ENCODE data around the gene COX4I2. TPM values are rescaled to one million over a fixed set of nuclear protein-coding genes. Genes with fewer than 3 reads are reported as not detected.

The COX4I2 gene
- total and polyA plus RNA-seq, 4 donors = 0.35 to 0.81 (median 0.59) TPM; not detected in 1

DNA sequence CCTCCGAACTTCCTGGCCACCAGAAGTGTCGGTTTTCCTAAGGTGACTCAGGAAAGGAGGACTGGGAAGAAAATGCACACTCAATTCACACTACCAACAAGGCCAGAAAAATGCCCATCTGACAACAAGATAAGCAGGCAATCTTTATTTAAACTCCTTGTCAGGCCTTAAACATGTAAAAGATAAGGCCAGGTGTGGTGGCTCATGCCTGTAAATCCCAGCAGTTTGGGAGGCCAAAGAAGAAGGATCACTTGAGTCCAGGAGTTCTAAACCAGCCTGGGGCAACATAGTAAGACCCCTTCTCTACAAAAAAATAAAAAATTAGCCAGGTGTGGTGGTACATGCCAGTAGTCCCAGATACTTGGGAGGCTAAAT, 40.2 kb upstream of the COX4I2 start:
- TF ChIP-seq, protein P1, sequence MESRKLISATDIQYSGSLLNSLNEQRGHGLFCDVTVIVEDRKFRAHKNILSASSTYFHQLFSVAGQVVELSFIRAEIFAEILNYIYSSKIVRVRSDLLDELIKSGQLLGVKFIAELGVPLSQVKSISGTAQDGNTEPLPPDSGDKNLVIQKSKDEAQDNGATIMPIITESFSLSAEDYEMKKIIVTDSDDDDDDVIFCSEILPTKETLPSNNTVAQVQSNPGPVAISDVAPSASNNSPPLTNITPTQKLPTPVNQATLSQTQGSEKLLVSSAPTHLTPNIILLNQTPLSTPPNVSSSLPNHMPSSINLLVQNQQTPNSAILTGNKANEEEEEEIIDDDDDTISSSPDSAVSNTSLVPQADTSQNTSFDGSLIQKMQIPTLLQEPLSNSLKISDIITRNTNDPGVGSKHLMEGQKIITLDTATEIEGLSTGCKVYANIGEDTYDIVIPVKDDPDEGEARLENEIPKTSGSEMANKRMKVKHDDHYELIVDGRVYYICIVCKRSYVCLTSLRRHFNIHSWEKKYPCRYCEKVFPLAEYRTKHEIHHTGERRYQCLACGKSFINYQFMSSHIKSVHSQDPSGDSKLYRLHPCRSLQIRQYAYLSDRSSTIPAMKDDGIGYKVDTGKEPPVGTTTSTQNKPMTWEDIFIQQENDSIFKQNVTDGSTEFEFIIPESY (IDR thresholded peaks at IDR 0.05) = no peak
- Histone ChIP-seq H3K27ac (ENCODE audit: low read depth in 1 of 2, low read length in 2 of 2) (no peak overlapping the region), H3K4me1 (ENCODE audit: control insufficient read depth in 4 of 4, insufficient read depth in 4 of 4, low read length in 3 of 4) (peaks cover 8 to 21% (median 13%) of the 10 kb centered on the region in 4 donors), H3K27me3 (ENCODE audit: control insufficient read depth in 4 of 4, insufficient read depth in 4 of 4, low read length in 3 of 4) (no peaks in the 10 kb centered on the region), H3K9me3 (ENCODE audit: control insufficient read depth in 4 of 4, low read length in 3 of 4) (no peaks in the 10 kb centered on the region), H3K4me3 (ENCODE audit: low read depth in 1 of 3, low read length in 3 of 3) (no peak overlapping the region), H3K36me3 (ENCODE audit: control insufficient read depth in 4 of 4, insufficient read depth in 3 of 4, low read depth in 1 of 4, low read length in 3 of 4) (no peaks in the 10 kb centered on the region), H3K9ac (ENCODE audit: low read depth in 1 of 2, low read length in 2 of 2) (no peak overlapping the region)
- no peak for DNase-seq (ENCODE audit: low spot score)
- WGBS = 93% methylated on average over 2 of the region's 2 CpGs

DNA sequence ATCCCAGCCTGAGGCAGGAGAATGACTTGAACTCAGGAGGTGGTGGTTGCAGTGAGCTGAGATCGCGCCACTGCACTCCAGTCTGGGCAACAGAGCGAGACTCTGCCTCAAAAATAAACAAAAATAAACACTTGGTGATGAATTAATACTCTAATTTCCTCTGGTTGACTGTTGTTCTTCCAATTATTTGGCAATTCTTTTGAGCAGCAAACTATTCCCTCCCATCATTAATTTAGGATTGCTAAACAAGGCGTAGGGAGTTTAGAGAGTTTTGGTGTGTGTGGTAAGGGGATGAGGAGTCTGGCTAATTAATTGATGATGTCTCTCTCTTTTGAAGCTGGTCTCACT, 35.3 kb upstream of the COX4I2 start:
- Histone ChIP-seq H3K9me3 (ENCODE audit: control insufficient read depth in 4 of 4, low read length in 3 of 4) (no peaks in the 10 kb centered on the region), H3K4me1 (ENCODE audit: control insufficient read depth in 4 of 4, insufficient read depth in 4 of 4, low read length in 3 of 4) (peaks cover 0 to 23% (median 11%) of the 10 kb centered on the region in 4 donors), H3K27ac (ENCODE audit: low read depth in 1 of 2, low read length in 2 of 2) (peak overlapping the region; percentile 31 to 44), H3K4me3 (ENCODE audit: low read depth in 1 of 3, low read length in 3 of 3) (no peak overlapping the region), H3K27me3 (ENCODE audit: control insufficient read depth in 4 of 4, insufficient read depth in 4 of 4, low read length in 3 of 4) (no peaks in the 10 kb centered on the region), H3K36me3 (ENCODE audit: control insufficient read depth in 4 of 4, insufficient read depth in 3 of 4, low read depth in 1 of 4, low read length in 3 of 4) (peaks cover 0 to 1% (median 0%) of the 10 kb centered on the region in 4 donors), H3K9ac (ENCODE audit: low read depth in 1 of 2, low read length in 2 of 2) (no peak overlapping the region)
- DNase-seq (ENCODE audit: low spot score) = no peak
- 82% methylated on average over 4 of the region's 4 CpGs for WGBS
- TF ChIP-seq, protein P2, sequence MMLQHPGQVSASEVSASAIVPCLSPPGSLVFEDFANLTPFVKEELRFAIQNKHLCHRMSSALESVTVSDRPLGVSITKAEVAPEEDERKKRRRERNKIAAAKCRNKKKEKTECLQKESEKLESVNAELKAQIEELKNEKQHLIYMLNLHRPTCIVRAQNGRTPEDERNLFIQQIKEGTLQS (IDR thresholded peaks at IDR 0.05) = no peak

DNA sequence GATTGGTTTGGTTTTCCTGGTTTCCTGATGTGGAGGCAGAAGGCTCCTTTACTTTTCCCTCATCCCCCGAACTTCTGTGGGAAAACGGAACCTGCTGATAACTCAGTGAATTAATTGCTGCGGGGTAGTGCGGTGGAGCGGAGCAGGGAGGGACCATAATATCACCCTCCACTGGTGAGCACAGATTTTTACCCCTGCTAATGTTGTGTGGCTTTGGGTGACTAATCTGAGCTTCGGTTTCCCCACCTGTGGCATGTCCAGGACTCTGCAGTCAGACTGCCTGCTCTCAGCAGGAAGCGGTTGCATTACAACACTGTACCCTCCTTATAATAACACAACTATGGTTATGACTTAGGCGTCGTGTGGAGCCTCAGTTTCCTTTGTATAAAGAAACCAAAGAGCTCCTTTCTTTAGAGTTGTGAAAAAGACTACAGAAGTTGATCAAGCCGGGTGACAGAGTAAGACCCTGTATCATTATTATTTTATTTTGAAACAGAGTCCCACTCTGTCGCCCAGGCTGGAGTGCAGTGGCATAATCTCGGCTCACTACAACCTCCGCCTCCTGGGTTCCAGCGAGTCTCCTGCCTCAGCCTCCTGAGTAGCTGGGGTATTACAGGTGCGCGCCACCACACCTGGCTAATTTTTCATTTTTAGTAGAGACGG, 34.8 kb upstream of the COX4I2 start:
- peaks cover 0 to 1% (median 0%) of the 10 kb centered on the region in 4 donors for H3K36me3 ChIP-seq (ENCODE audit: control insufficient read depth in 4 of 4, insufficient read depth in 3 of 4, low read depth in 1 of 4, low read length in 3 of 4)
- DNase-seq (ENCODE audit: low spot score) = no peak
- 77% methylated on average over 17 of the region's 17 CpGs for WGBS
- peak overlapping the region; percentile 31 to 44 for H3K27ac ChIP-seq (ENCODE audit: low read depth in 1 of 2, low read length in 2 of 2)
- no peak overlapping the region for H3K4me3 ChIP-seq (ENCODE audit: low read depth in 1 of 3, low read length in 3 of 3)
- H3K9ac ChIP-seq (ENCODE audit: low read depth in 1 of 2, low read length in 2 of 2) = no peak overlapping the region
- no peaks in the 10 kb centered on the region for H3K27me3 ChIP-seq (ENCODE audit: control insufficient read depth in 4 of 4, insufficient read depth in 4 of 4, low read length in 3 of 4)
- no peaks in the 10 kb centered on the region for H3K9me3 ChIP-seq (ENCODE audit: control insufficient read depth in 4 of 4, low read length in 3 of 4)
- TF ChIP-seq TAF1 (conservative IDR thresholded peaks at IDR 0.05) (no peak), HNF4G (IDR thresholded peaks at IDR 0.05) (no peak), YY1 (IDR thresholded peaks at IDR 0.05) (no peak), RXRA (IDR thresholded peaks at IDR 0.05) (no peak), JUND (IDR thresholded peaks at IDR 0.05) (no peak), FOXA1 (IDR thresholded peaks at IDR 0.05) (no peak), GABPA (IDR thresholded peaks at IDR 0.05 in 1 of 2, conservative IDR thresholded peaks at IDR 0.05 in 1 of 2) (no peak)
- TF ChIP-seq, protein P3, sequence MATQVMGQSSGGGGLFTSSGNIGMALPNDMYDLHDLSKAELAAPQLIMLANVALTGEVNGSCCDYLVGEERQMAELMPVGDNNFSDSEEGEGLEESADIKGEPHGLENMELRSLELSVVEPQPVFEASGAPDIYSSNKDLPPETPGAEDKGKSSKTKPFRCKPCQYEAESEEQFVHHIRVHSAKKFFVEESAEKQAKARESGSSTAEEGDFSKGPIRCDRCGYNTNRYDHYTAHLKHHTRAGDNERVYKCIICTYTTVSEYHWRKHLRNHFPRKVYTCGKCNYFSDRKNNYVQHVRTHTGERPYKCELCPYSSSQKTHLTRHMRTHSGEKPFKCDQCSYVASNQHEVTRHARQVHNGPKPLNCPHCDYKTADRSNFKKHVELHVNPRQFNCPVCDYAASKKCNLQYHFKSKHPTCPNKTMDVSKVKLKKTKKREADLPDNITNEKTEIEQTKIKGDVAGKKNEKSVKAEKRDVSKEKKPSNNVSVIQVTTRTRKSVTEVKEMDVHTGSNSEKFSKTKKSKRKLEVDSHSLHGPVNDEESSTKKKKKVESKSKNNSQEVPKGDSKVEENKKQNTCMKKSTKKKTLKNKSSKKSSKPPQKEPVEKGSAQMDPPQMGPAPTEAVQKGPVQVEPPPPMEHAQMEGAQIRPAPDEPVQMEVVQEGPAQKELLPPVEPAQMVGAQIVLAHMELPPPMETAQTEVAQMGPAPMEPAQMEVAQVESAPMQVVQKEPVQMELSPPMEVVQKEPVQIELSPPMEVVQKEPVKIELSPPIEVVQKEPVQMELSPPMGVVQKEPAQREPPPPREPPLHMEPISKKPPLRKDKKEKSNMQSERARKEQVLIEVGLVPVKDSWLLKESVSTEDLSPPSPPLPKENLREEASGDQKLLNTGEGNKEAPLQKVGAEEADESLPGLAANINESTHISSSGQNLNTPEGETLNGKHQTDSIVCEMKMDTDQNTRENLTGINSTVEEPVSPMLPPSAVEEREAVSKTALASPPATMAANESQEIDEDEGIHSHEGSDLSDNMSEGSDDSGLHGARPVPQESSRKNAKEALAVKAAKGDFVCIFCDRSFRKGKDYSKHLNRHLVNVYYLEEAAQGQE (IDR thresholded peaks at IDR 0.05) = no peak
- TF ChIP-seq, protein P1 (IDR thresholded peaks at IDR 0.05) = no peak
- TF ChIP-seq, protein P4, sequence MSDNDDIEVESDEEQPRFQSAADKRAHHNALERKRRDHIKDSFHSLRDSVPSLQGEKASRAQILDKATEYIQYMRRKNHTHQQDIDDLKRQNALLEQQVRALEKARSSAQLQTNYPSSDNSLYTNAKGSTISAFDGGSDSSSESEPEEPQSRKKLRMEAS (IDR thresholded peaks at IDR 0.05) = no peak
- peaks cover 0 to 28% (median 14%) of the 10 kb centered on the region in 4 donors for H3K4me1 ChIP-seq (ENCODE audit: control insufficient read depth in 4 of 4, insufficient read depth in 4 of 4, low read length in 3 of 4)

Data from liver (tissue), 9 donors.